Measurements from ENCODE around the gene TYMP.

TYMP gene

DNA sequence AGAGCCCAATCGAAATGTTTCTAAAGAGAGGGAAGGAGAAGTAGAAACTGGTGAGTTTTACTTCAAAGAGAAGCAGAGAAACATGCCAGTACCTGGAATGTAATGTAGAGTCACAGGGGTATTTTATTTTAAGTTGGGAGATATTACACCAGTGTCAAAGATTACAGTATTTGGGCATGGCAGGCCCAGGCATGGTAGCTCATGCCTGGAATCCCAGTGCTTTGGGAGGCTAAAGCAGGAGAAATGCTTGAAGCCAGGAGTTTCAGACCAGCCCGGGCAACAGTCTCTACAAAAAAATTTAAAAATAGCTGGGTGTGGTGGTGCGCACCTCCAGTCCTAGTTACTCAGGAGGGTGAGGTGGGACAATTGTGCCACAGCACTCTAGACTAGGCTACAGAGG is 30.2 kb upstream of the TYMP start:
- Histone ChIP-seq H3K4me1 (ENCODE audit: control insufficient read depth, low read depth, low read length) (peaks cover 3% of the 10 kb centered on the region), H3K36me3 (ENCODE audit: control insufficient read depth, low read depth, low read length) (no peaks in the 10 kb centered on the region), H3K27me3 (ENCODE audit: control insufficient read depth, insufficient read depth, low read length) (peaks cover 16% of the 10 kb centered on the region), H3K9ac (ENCODE audit: low read length) (no peak overlapping the region), H3K4me3 (ENCODE audit: low read length) (no peak overlapping the region), H3K27ac (ENCODE audit: low read length) (no peak overlapping the region), H3K9me3 (ENCODE audit: control insufficient read depth, low read depth, low read length) (no peaks in the 10 kb centered on the region)

GRCh38 chr22:50556703-50557102 is 26.9 kb upstream of the TYMP start:
- no peaks in the 10 kb centered on the region for H3K36me3 ChIP-seq (ENCODE audit: control insufficient read depth, low read depth, low read length)
- no peaks in the 10 kb centered on the region for H3K27me3 ChIP-seq (ENCODE audit: control insufficient read depth, insufficient read depth, low read length)
- H3K4me3 ChIP-seq (ENCODE audit: low read length), result no peak overlapping the region
- H3K9me3 ChIP-seq (ENCODE audit: control insufficient read depth, low read depth, low read length), result no peaks in the 10 kb centered on the region
- no peak overlapping the region for H3K9ac ChIP-seq (ENCODE audit: low read length)
- no peak overlapping the region for H3K27ac ChIP-seq (ENCODE audit: low read length)
- H3K4me1 ChIP-seq (ENCODE audit: control insufficient read depth, low read depth, low read length), result peaks cover 3% of the 10 kb centered on the region

- H3K27ac ChIP-seq (ENCODE audit: low read length), result no peak overlapping the region
- no peaks in the 10 kb centered on the region for H3K27me3 ChIP-seq (ENCODE audit: control insufficient read depth, insufficient read depth, low read length)
- H3K36me3 ChIP-seq (ENCODE audit: control insufficient read depth, low read depth, low read length), result no peaks in the 10 kb centered on the region
- no peak overlapping the region for H3K4me3 ChIP-seq (ENCODE audit: low read length)
- H3K9ac ChIP-seq (ENCODE audit: low read length), result no peak overlapping the region
- H3K4me1 ChIP-seq (ENCODE audit: control insufficient read depth, low read depth, low read length), result peaks cover 3% of the 10 kb centered on the region
- no peaks in the 10 kb centered on the region for H3K9me3 ChIP-seq (ENCODE audit: control insufficient read depth, low read depth, low read length)
Observed at GRCh38 chr22:50553310-50553709, 23.5 kb upstream of the TYMP start.

- Histone ChIP-seq H3K4me3 (ENCODE audit: low read length) (no peak overlapping the region), H3K4me1 (ENCODE audit: control insufficient read depth, low read depth, low read length) (peaks cover 3% of the 10 kb centered on the region), H3K27ac (ENCODE audit: low read length) (no peak overlapping the region), H3K36me3 (ENCODE audit: control insufficient read depth, low read depth, low read length) (no peaks in the 10 kb centered on the region), H3K9me3 (ENCODE audit: control insufficient read depth, low read depth, low read length) (no peaks in the 10 kb centered on the region), H3K9ac (ENCODE audit: low read length) (no peak overlapping the region), H3K27me3 (ENCODE audit: control insufficient read depth, insufficient read depth, low read length) (no peaks in the 10 kb centered on the region)
Observed at GRCh38 chr22:50551160-50551752, 21.4 kb upstream of the TYMP start.

- Histone ChIP-seq H3K27me3 (ENCODE audit: control insufficient read depth, insufficient read depth, low read length) (peaks cover under 1% of the 10 kb centered on the region), H3K27ac (ENCODE audit: low read length) (no peak overlapping the region), H3K36me3 (ENCODE audit: control insufficient read depth, low read depth, low read length) (no peaks in the 10 kb centered on the region), H3K4me1 (ENCODE audit: control insufficient read depth, low read depth, low read length) (peaks cover 3% of the 10 kb centered on the region), H3K9me3 (ENCODE audit: control insufficient read depth, low read depth, low read length) (no peaks in the 10 kb centered on the region), H3K9ac (ENCODE audit: low read length) (no peak overlapping the region), H3K4me3 (ENCODE audit: low read length) (no peak overlapping the region)
Observed at GRCh38 chr22:50550395-50550794, 20.6 kb upstream of the TYMP start.

DNA sequence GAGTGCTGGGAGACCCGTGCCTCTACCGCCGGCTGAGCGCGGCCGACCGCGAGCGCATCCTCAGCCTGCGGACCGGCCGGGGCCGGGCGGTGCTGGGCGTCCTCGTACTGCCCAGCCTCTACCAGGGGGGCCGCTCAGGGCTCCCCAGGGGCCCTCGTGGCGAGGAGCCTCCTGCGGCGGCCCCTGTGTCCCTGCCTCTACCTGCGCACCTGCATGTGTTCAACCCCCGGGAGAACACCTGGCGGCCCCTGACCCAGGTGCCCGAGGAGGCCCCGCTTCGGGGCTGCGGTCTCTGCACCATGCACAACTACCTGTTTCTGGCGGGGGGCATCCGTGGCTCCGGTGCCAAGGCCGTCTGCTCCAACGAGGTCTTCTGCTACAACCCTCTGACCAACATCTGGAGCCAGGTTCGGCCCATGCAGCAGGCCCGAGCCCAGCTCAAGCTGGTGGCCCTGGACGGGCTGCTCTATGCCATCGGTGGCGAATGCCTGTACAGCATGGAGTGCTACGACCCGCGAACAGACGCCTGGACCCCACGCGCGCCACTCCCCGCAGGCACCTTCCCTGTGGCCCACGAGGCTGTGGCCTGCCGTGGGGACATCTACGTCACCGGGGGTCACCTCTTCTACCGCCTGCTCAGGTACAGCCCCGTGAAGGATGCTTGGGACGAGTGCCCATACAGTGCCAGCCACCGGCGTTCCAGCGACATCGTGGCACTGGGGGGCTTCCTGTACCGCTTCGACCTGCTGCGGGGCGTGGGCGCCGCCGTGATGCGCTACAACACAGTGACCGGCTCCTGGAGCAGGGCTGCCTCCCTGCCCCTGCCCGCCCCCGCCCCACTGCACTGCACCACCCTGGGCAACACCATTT is 19.3 kb upstream of the TYMP start:
- peaks cover 13% of the 10 kb centered on the region for H3K27me3 ChIP-seq (ENCODE audit: control insufficient read depth, insufficient read depth, low read length)
- H3K9me3 ChIP-seq (ENCODE audit: control insufficient read depth, low read depth, low read length), result no peaks in the 10 kb centered on the region
- no peaks in the 10 kb centered on the region for H3K36me3 ChIP-seq (ENCODE audit: control insufficient read depth, low read depth, low read length)
- H3K27ac ChIP-seq (ENCODE audit: low read length), result no peak overlapping the region
- no peak overlapping the region for H3K9ac ChIP-seq (ENCODE audit: low read length)
- H3K4me3 ChIP-seq (ENCODE audit: low read length), result no peak overlapping the region
- no peaks in the 10 kb centered on the region for H3K4me1 ChIP-seq (ENCODE audit: control insufficient read depth, low read depth, low read length)

- Histone ChIP-seq H3K4me3 (ENCODE audit: low read length) (no peak overlapping the region), H3K36me3 (ENCODE audit: control insufficient read depth, low read depth, low read length) (no peaks in the 10 kb centered on the region), H3K9ac (ENCODE audit: low read length) (no peak overlapping the region), H3K27ac (ENCODE audit: low read length) (no peak overlapping the region), H3K4me1 (ENCODE audit: control insufficient read depth, low read depth, low read length) (no peaks in the 10 kb centered on the region), H3K9me3 (ENCODE audit: control insufficient read depth, low read depth, low read length) (no peaks in the 10 kb centered on the region), H3K27me3 (ENCODE audit: control insufficient read depth, insufficient read depth, low read length) (peaks cover 19% of the 10 kb centered on the region)
Observed at GRCh38 chr22:50548040-50548920, 18.5 kb upstream of the TYMP start.

GRCh38 chr22:50547263-50547985 is 17.6 kb upstream of the TYMP start:
- H3K36me3 ChIP-seq (ENCODE audit: control insufficient read depth, low read depth, low read length), result no peaks in the 10 kb centered on the region

DNA sequence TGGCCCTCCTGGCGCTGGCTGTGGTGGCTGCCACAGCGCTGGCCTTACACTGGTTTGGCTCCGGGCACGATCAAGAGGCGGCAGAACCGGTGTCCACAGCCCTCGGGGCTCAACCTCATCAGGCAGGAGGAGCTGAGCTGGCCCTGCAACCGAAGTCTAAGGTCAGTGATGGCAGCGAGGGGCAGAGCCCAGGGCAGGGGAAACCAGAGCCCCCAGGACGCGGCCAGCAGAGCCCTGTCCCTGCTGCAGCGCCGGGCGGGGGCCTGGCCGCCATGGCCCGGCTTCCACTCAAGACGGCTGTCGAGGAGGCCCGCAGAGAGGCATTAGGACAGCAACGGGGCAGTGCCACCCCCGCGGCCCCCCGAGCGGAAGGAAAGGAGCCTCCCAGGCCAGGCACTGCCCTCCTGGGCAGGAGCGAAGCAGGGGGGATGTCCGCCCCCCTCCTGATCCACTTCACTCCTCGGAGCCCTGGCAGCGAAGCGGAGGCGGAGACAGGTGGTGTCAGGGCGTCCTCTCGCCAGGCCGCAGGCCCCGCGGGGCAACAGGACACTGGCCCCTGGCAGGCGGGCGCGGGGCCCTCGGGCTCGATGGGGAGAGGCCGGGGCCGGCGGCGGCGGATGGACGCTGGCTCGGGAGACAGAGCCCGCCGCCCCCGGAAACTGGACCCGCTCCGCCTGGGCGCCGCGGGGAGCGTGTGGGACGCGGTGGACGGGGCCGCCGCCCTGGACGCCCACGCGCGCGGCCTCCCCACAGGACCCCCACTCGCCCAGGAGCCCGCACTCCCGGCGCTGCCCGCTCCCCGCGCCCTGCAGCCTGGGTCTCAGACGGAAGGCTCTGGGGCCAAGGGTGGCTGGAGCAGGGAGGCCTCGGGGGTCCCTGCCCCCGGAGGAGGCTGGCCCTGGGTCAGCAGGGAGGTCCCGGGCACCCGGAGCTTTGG is 16.8 kb upstream of the TYMP start:
- H3K36me3 ChIP-seq (ENCODE audit: control insufficient read depth, low read depth, low read length), result no peaks in the 10 kb centered on the region
- no peak overlapping the region for H3K4me3 ChIP-seq (ENCODE audit: low read length)
- peaks cover 20% of the 10 kb centered on the region for H3K27me3 ChIP-seq (ENCODE audit: control insufficient read depth, insufficient read depth, low read length)
- H3K9me3 ChIP-seq (ENCODE audit: control insufficient read depth, low read depth, low read length), result no peaks in the 10 kb centered on the region
- H3K27ac ChIP-seq (ENCODE audit: low read length), result no peak overlapping the region
- H3K9ac ChIP-seq (ENCODE audit: low read length), result no peak overlapping the region
- no peaks in the 10 kb centered on the region for H3K4me1 ChIP-seq (ENCODE audit: control insufficient read depth, low read depth, low read length)

More at GRCh38 chr22:50547263-50547985, 17.6 kb upstream of the TYMP start:
- no peak overlapping the region for H3K27ac ChIP-seq (ENCODE audit: low read length)
- no peak overlapping the region for H3K9ac ChIP-seq (ENCODE audit: low read length)
- H3K9me3 ChIP-seq (ENCODE audit: control insufficient read depth, low read depth, low read length), result no peaks in the 10 kb centered on the region
- no peaks in the 10 kb centered on the region for H3K4me1 ChIP-seq (ENCODE audit: control insufficient read depth, low read depth, low read length)
- H3K27me3 ChIP-seq (ENCODE audit: control insufficient read depth, insufficient read depth, low read length), result peaks cover 20% of the 10 kb centered on the region
- H3K4me3 ChIP-seq (ENCODE audit: low read length), result no peak overlapping the region

- Histone ChIP-seq H3K27me3 (ENCODE audit: control insufficient read depth, insufficient read depth, low read length) (peaks cover 20% of the 10 kb centered on the region), H3K27ac (ENCODE audit: low read length) (no peak within 1 kb of the TSS), H3K9me3 (ENCODE audit: control insufficient read depth, low read depth, low read length) (no peaks in the 10 kb centered on the region), H3K4me3 (ENCODE audit: low read length) (no peak within 1 kb of the TSS), H3K9ac (ENCODE audit: low read length) (no peak within 1 kb of the TSS), H3K36me3 (ENCODE audit: control insufficient read depth, low read depth, low read length) (no peaks in the 10 kb centered on the region), H3K4me1 (ENCODE audit: control insufficient read depth, low read depth, low read length) (no peaks in the 10 kb centered on the region)
Observed at GRCh38 chr22:50545522-50546325, 15.9 kb upstream of the TYMP start, which contains the start of gene KLHDC7B. TSS of gene KLHDC7B (plus strand) at chr22:50545899. CDS start at chr22:50546244, 345 bp downstream.
